Measurements from ENCODE around the gene MAGI2. TPM values are rescaled to one million over a fixed set of nuclear protein-coding genes. Genes with fewer than 3 reads are reported as not detected.

MAGI2 gene
- total and polyA plus RNA-seq, 4 donors: 3.7 to 25.5 (median 11.6) TPM

- no peak for ATAC-seq (ENCODE audit: low FRiP score)
- DNase-seq: no peak
- H3K4me1 ChIP-seq (ENCODE audit: control insufficient read depth in 1 of 2, insufficient read depth in 2 of 2, low read length in 2 of 2): no peaks in the 10 kb centered on the region
- H3K9me3 ChIP-seq (ENCODE audit: control insufficient read depth, low read length): no peaks in the 10 kb centered on the region
- no peaks in the 10 kb centered on the region for H3K27me3 ChIP-seq (ENCODE audit: control insufficient read depth in 1 of 2, insufficient read depth in 2 of 2, low read length in 1 of 2)
- H3K27ac ChIP-seq (ENCODE audit: low read depth in 1 of 2, low read length in 2 of 2): no peak overlapping the region
- intact Hi-C loops (cut with DNase I): no loop called here
- no peak overlapping the region for H3K4me3 ChIP-seq (ENCODE audit: low read length in 2 of 2)
- 74 to 85% methylated on average over 5 of the region's 5 CpGs for WGBS, 2 donors
- H3K36me3 ChIP-seq (ENCODE audit: control insufficient read depth in 1 of 2, insufficient read depth in 2 of 2, low read length in 1 of 2): no peaks in the 10 kb centered on the region
Observed at GRCh38 chr7:78718212-78718611, 735.3 kb downstream of the MAGI2 start.

- intact Hi-C loops (cut with DNase I): no loop called here
- ATAC-seq (ENCODE audit: low FRiP score): no peak
- WGBS, 2 donors: 78 to 88% methylated on average over 10 of the region's 10 CpGs
Observed at GRCh38 chr7:78716876-78717275, 736.6 kb downstream of the MAGI2 start.

GRCh38 chr7:78714356-78714755, 739.1 kb downstream of the MAGI2 start:
- H3K36me3 ChIP-seq (ENCODE audit: control insufficient read depth in 1 of 2, insufficient read depth in 2 of 2, low read length in 1 of 2): no peaks in the 10 kb centered on the region
- intact Hi-C loops (cut with DNase I): no loop called here
- no peaks in the 10 kb centered on the region for H3K9me3 ChIP-seq (ENCODE audit: control insufficient read depth, low read length)
- DNase-seq (no peak), ATAC-seq (ENCODE audit: low FRiP score) (no peak)
- H3K4me3 ChIP-seq (ENCODE audit: low read length in 2 of 2): no peak overlapping the region
- H3K27me3 ChIP-seq (ENCODE audit: control insufficient read depth in 1 of 2, insufficient read depth in 2 of 2, low read length in 1 of 2): no peaks in the 10 kb centered on the region
- H3K4me1 ChIP-seq (ENCODE audit: control insufficient read depth in 1 of 2, insufficient read depth in 2 of 2, low read length in 2 of 2): no peaks in the 10 kb centered on the region
- H3K27ac ChIP-seq (ENCODE audit: low read depth in 1 of 2, low read length in 2 of 2): no peak overlapping the region
- 83 to 89% methylated on average over 4 of the region's 4 CpGs for WGBS, 2 donors

More at GRCh38 chr7:78716876-78717275, 736.6 kb downstream of the MAGI2 start:
- Histone ChIP-seq H3K4me3 (ENCODE audit: low read length in 2 of 2) (no peak overlapping the region), H3K36me3 (ENCODE audit: control insufficient read depth in 1 of 2, insufficient read depth in 2 of 2, low read length in 1 of 2) (no peaks in the 10 kb centered on the region), H3K27ac (ENCODE audit: low read depth in 1 of 2, low read length in 2 of 2) (no peak overlapping the region), H3K9me3 (ENCODE audit: control insufficient read depth, low read length) (no peaks in the 10 kb centered on the region), H3K4me1 (ENCODE audit: control insufficient read depth in 1 of 2, insufficient read depth in 2 of 2, low read length in 2 of 2) (no peaks in the 10 kb centered on the region), H3K27me3 (ENCODE audit: control insufficient read depth in 1 of 2, insufficient read depth in 2 of 2, low read length in 1 of 2) (no peaks in the 10 kb centered on the region)
- DNase-seq: no peak

DNA sequence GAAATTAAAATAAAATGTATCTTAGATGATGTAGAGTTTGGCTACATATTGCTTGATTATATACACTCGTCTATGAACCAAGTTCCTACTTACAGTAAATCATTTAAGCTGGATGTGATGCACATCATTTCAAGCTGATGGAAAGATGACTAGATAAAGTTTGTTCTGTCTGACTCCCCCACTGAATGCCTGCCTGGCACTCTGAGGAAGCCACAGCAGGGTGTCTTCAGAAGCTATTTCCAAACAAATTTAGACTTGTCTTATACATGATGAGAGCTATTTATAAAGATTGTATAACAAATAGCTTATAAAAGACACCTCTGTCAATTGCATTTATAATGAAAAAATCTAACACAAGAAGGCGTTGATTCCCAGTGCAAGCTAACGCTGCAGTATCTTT, 741.4 kb downstream of the MAGI2 start:
- 94% methylated on average over 3 of the region's 3 CpGs for WGBS, 2 donors
- DNase-seq (no peak), ATAC-seq (ENCODE audit: low FRiP score) (no peak)
- Histone ChIP-seq H3K27ac (ENCODE audit: low read depth in 1 of 2, low read length in 2 of 2) (no peak overlapping the region), H3K4me1 (ENCODE audit: control insufficient read depth in 1 of 2, insufficient read depth in 2 of 2, low read length in 2 of 2) (no peaks in the 10 kb centered on the region), H3K4me3 (ENCODE audit: low read length in 2 of 2) (no peak overlapping the region), H3K36me3 (ENCODE audit: control insufficient read depth in 1 of 2, insufficient read depth in 2 of 2, low read length in 1 of 2) (no peaks in the 10 kb centered on the region), H3K9me3 (ENCODE audit: control insufficient read depth, low read length) (no peaks in the 10 kb centered on the region), H3K27me3 (ENCODE audit: control insufficient read depth in 1 of 2, insufficient read depth in 2 of 2, low read length in 1 of 2) (no peaks in the 10 kb centered on the region)
- intact Hi-C loops (cut with DNase I): no loop called here

- no peak for DNase-seq
- Histone ChIP-seq H3K27ac (ENCODE audit: low read depth in 1 of 2, low read length in 2 of 2) (no peak overlapping the region), H3K9me3 (ENCODE audit: control insufficient read depth, low read length) (no peaks in the 10 kb centered on the region), H3K4me3 (ENCODE audit: low read length in 2 of 2) (no peak overlapping the region), H3K27me3 (ENCODE audit: control insufficient read depth in 1 of 2, insufficient read depth in 2 of 2, low read length in 1 of 2) (no peaks in the 10 kb centered on the region), H3K4me1 (ENCODE audit: control insufficient read depth in 1 of 2, insufficient read depth in 2 of 2, low read length in 2 of 2) (peaks cover 0 to 1% of the 10 kb centered on the region in 2 donors), H3K36me3 (ENCODE audit: control insufficient read depth in 1 of 2, insufficient read depth in 2 of 2, low read length in 1 of 2) (no peaks in the 10 kb centered on the region)
- ATAC-seq (ENCODE audit: low FRiP score): no peak
- 96 to 99% methylated on average over 1 of the region's 1 CpG for WGBS, 2 donors
- intact Hi-C loops (cut with DNase I): no loop called here
Observed at GRCh38 chr7:78709658-78710057, 743.8 kb downstream of the MAGI2 start.

- WGBS, 2 donors: 92 to 95% methylated on average over 3 of the region's 3 CpGs
- Histone ChIP-seq H3K27ac (ENCODE audit: low read depth in 1 of 2, low read length in 2 of 2) (no peak overlapping the region), H3K27me3 (ENCODE audit: control insufficient read depth in 1 of 2, insufficient read depth in 2 of 2, low read length in 1 of 2) (no peaks in the 10 kb centered on the region), H3K4me3 (ENCODE audit: low read length in 2 of 2) (no peak overlapping the region), H3K9me3 (ENCODE audit: control insufficient read depth, low read length) (no peaks in the 10 kb centered on the region), H3K36me3 (ENCODE audit: control insufficient read depth in 1 of 2, insufficient read depth in 2 of 2, low read length in 1 of 2) (no peaks in the 10 kb centered on the region), H3K4me1 (ENCODE audit: control insufficient read depth in 1 of 2, insufficient read depth in 2 of 2, low read length in 2 of 2) (peaks cover 0 to 1% of the 10 kb centered on the region in 2 donors)
- no peak for DNase-seq
- intact Hi-C loops (cut with DNase I): no loop called here
- ATAC-seq (ENCODE audit: low FRiP score): no peak
Observed at GRCh38 chr7:78704504-78704903, 749.0 kb downstream of the MAGI2 start.

DNA sequence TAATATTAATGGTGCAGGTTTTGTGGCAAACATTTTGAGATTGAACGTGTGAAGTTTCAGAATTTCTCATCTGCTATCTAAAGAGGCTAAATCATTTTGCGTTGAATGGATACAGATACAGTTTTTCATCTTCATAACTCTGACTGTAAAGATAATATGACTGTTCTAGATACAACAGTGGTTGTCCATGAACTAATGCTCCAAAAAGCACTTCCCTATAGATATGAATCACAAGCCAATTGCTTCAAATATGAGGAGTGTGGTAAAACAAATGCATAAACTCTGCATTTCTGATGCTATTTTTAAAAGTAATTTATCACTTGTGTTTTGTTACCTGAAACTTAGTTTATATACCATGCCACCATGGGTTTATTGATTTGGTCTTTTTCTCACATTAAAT, 750.1 kb downstream of the MAGI2 start:
- no peak overlapping the region for H3K27ac ChIP-seq (ENCODE audit: low read depth in 1 of 2, low read length in 2 of 2)
- ATAC-seq (ENCODE audit: low FRiP score) (no peak), DNase-seq (no peak)
- intact Hi-C loops (cut with DNase I): no loop called here
- H3K9me3 ChIP-seq (ENCODE audit: control insufficient read depth, low read length): no peaks in the 10 kb centered on the region
- WGBS, 2 donors: 17 to 20% methylated on average over 2 of the region's 2 CpGs
- H3K4me3 ChIP-seq (ENCODE audit: low read length in 2 of 2): no peak overlapping the region
- H3K27me3 ChIP-seq (ENCODE audit: control insufficient read depth in 1 of 2, insufficient read depth in 2 of 2, low read length in 1 of 2): no peaks in the 10 kb centered on the region
- peaks cover 0 to 1% of the 10 kb centered on the region in 2 donors for H3K4me1 ChIP-seq (ENCODE audit: control insufficient read depth in 1 of 2, insufficient read depth in 2 of 2, low read length in 2 of 2)
- H3K36me3 ChIP-seq (ENCODE audit: control insufficient read depth in 1 of 2, insufficient read depth in 2 of 2, low read length in 1 of 2): no peaks in the 10 kb centered on the region

- no peak overlapping the region for H3K27ac ChIP-seq (ENCODE audit: low read depth in 1 of 2, low read length in 2 of 2)
- no peaks in the 10 kb centered on the region for H3K27me3 ChIP-seq (ENCODE audit: control insufficient read depth in 1 of 2, insufficient read depth in 2 of 2, low read length in 1 of 2)
- intact Hi-C loops (cut with DNase I): no loop called here
- peak; percentile 83 for ATAC-seq (ENCODE audit: low FRiP score)
- peaks cover 0 to 1% of the 10 kb centered on the region in 2 donors for H3K4me1 ChIP-seq (ENCODE audit: control insufficient read depth in 1 of 2, insufficient read depth in 2 of 2, low read length in 2 of 2)
- H3K4me3 ChIP-seq (ENCODE audit: low read length in 2 of 2): no peak overlapping the region
- H3K36me3 ChIP-seq (ENCODE audit: control insufficient read depth in 1 of 2, insufficient read depth in 2 of 2, low read length in 1 of 2): no peaks in the 10 kb centered on the region
- no peaks in the 10 kb centered on the region for H3K9me3 ChIP-seq (ENCODE audit: control insufficient read depth, low read length)
- no peak for DNase-seq
Observed at GRCh38 chr7:78702770-78703169, 750.7 kb downstream of the MAGI2 start.

GRCh38 chr7:78695826-78696225, 757.6 kb downstream of the MAGI2 start:
- no peak for DNase-seq

More at GRCh38 chr7:78695826-78696225, 757.6 kb downstream of the MAGI2 start:
- Histone ChIP-seq H3K4me1 (ENCODE audit: control insufficient read depth in 1 of 2, insufficient read depth in 2 of 2, low read length in 2 of 2) (no peaks in the 10 kb centered on the region), H3K27ac (ENCODE audit: low read depth in 1 of 2, low read length in 2 of 2) (no peak overlapping the region), H3K36me3 (ENCODE audit: control insufficient read depth in 1 of 2, insufficient read depth in 2 of 2, low read length in 1 of 2) (no peaks in the 10 kb centered on the region), H3K27me3 (ENCODE audit: control insufficient read depth in 1 of 2, insufficient read depth in 2 of 2, low read length in 1 of 2) (no peaks in the 10 kb centered on the region), H3K4me3 (ENCODE audit: low read length in 2 of 2) (no peak overlapping the region), H3K9me3 (ENCODE audit: control insufficient read depth, low read length) (no peaks in the 10 kb centered on the region)
- intact Hi-C loops (cut with DNase I): no loop called here
- no peak for ATAC-seq (ENCODE audit: low FRiP score)
